Measurements from ENCODE around the gene RHOG. TPM values are rescaled to one million over a fixed set of nuclear protein-coding genes. Genes with fewer than 3 reads are reported as not detected.

The RHOG gene
- total RNA-seq, 1 experiment from 2014 or later, result 31.2 TPM

- DNase-seq, result peak; percentile 69
- Mint-ChIP-seq H3K36me3 (ENCODE audit: insufficient read depth, unreplicated experiment) (peaks cover 17% of the 10 kb centered on the region), H3K27ac (ENCODE audit: unreplicated experiment) (no peak within 1 kb of the TSS), H3K27me3 (ENCODE audit: unreplicated experiment) (no peaks in the 10 kb centered on the region), H3K9me3 (ENCODE audit: low read depth, unreplicated experiment) (no peaks in the 10 kb centered on the region), H3K4me3 (ENCODE audit: low read depth, unreplicated experiment) (peak within 1 kb of the TSS; percentile 89), H3K4me1 (ENCODE audit: low read depth, unreplicated experiment) (peaks cover 12% of the 10 kb centered on the region)
- BruUV-seq (replicated peaks), result TSS peak; percentile 47
- peak; percentile 35 for TF ChIP-seq CTCF (IDR thresholded peaks at IDR 0.05; ENCODE audit: unreplicated experiment)
- CTCF ChIA-PET, result interaction anchor here (0.7 to 3.2 kb wide), 6 partner anchors 10 to 265 kb away, joined by 3 to 20 read pairs (median 4); partner anchors contain the start of gene RHOG
- intact Hi-C loops (cut with micrococcal nuclease; ENCODE audit: unreplicated experiment), result no loop called here
These were observed 32.6 kb downstream of the RHOG start, which contains the start of gene PGAP2 for GRCh38 chr11:3807909-3808860. Gene PGAP2 (plus strand): TSS chr11:3808560. CDS start chr11:3811260, 2,700 bp downstream.

DNA sequence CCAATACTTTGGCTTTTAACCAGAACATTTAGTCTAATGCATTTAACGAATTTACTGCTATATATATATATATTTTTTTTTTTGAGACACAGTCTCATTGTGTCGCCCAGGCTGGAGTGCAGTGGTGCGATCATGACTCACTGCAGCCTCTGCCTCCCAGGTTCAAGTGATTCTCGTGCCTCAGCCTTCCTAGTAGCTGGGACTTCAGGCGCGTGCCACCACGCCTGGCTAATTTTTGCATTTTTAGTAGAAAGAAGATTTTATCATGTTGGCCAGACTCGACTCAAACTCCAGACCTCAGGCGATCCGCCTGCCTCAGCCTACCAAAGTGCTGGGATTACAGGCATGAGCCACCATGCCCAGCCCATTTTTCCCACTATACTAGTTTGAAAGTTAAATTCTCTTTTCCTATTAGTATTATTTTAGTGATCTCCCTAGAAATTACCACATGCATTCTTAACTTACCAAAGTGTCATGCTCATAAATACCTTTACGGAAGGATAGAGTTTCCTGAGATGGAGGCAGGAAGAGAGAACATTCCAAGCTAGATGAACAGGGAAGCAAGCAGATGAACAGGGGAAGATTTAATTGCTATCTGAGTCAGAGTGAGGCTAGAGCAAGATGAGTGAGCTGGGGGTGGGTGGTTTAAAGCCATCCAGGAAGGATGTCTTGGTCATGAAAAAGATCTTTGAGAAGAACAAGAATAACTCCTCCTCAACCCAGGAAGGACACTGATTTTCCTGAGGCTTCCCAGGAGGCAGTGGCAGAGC lies 36.8 kb downstream of the RHOG start:
- no TSS peak for BruUV-seq (replicated peaks)
- CTCF ChIA-PET, result no interaction called here
- no peak for TF ChIP-seq CTCF (IDR thresholded peaks at IDR 0.05; ENCODE audit: unreplicated experiment)
- no peak overlapping the region for H3K4me3 Mint-ChIP-seq (ENCODE audit: low read depth, unreplicated experiment)
- H3K36me3 Mint-ChIP-seq (ENCODE audit: insufficient read depth, unreplicated experiment), result peaks cover 14% of the 10 kb centered on the region
- H3K27me3 Mint-ChIP-seq (ENCODE audit: unreplicated experiment), result no peaks in the 10 kb centered on the region
- no peaks in the 10 kb centered on the region for H3K4me1 Mint-ChIP-seq (ENCODE audit: low read depth, unreplicated experiment)
- no peak for DNase-seq
- H3K9me3 Mint-ChIP-seq (ENCODE audit: low read depth, unreplicated experiment), result no peaks in the 10 kb centered on the region
- intact Hi-C loops (cut with micrococcal nuclease; ENCODE audit: unreplicated experiment), result no loop called here
- H3K27ac Mint-ChIP-seq (ENCODE audit: unreplicated experiment), result no peak overlapping the region

GRCh38 chr11:3802011-3802790 lies 38.6 kb downstream of the RHOG start:
- intact Hi-C loops (cut with micrococcal nuclease; ENCODE audit: unreplicated experiment), result no loop called here
- no peak for TF ChIP-seq CTCF (IDR thresholded peaks at IDR 0.05; ENCODE audit: unreplicated experiment)
- no TSS peak for BruUV-seq (replicated peaks)
- no peak for DNase-seq
- CTCF ChIA-PET, result no interaction called here
- Mint-ChIP-seq H3K4me1 (ENCODE audit: low read depth, unreplicated experiment) (no peaks in the 10 kb centered on the region), H3K27ac (ENCODE audit: unreplicated experiment) (no peak overlapping the region), H3K36me3 (ENCODE audit: insufficient read depth, unreplicated experiment) (peaks cover 11% of the 10 kb centered on the region), H3K4me3 (ENCODE audit: low read depth, unreplicated experiment) (no peak overlapping the region), H3K9me3 (ENCODE audit: low read depth, unreplicated experiment) (no peaks in the 10 kb centered on the region), H3K27me3 (ENCODE audit: unreplicated experiment) (no peaks in the 10 kb centered on the region)

- intact Hi-C loops (cut with micrococcal nuclease; ENCODE audit: unreplicated experiment), result no loop called here
- Mint-ChIP-seq H3K27me3 (ENCODE audit: unreplicated experiment) (no peaks in the 10 kb centered on the region), H3K4me3 (ENCODE audit: low read depth, unreplicated experiment) (no peak overlapping the region), H3K4me1 (ENCODE audit: low read depth, unreplicated experiment) (peaks cover 9% of the 10 kb centered on the region), H3K36me3 (ENCODE audit: insufficient read depth, unreplicated experiment) (peaks cover 27% of the 10 kb centered on the region), H3K27ac (ENCODE audit: unreplicated experiment) (no peak overlapping the region), H3K9me3 (ENCODE audit: low read depth, unreplicated experiment) (no peaks in the 10 kb centered on the region)
- no TSS peak for BruUV-seq (replicated peaks)
- no peak for TF ChIP-seq CTCF (IDR thresholded peaks at IDR 0.05; ENCODE audit: unreplicated experiment)
- DNase-seq, result no peak
- CTCF ChIA-PET, result no interaction called here
These were observed 40.9 kb downstream of the RHOG start for GRCh38 chr11:3799873-3800272.
